ENCODE results near the gene PTPRM.

Gene PTPRM

DNA sequence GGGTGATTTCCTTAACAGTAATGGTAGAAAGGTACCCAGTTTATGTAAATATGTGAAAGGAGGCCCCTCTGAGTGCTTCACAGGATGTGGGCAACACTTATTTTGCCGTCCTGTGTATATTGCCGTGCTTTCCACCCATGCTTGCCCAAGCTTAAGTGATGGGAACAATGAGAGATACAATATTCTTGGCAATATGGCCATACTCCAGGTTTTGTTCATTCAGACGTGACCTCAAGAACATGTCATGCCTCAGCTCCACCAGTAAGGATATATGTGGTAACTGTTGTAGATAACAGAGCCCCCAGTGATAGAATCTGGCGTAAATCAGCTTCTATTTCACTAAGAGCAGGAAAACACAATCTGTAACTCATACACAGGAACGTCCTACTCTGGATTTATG lies 318.7 kb downstream of the PTPRM start:
- Histone ChIP-seq H3K9me3 (ENCODE audit: control insufficient read depth, insufficient read depth, low read length) (no peaks in the 10 kb centered on the region), H3K4me3 (ENCODE audit: low read length) (no peak overlapping the region), H3K27me3 (ENCODE audit: control insufficient read depth, insufficient read depth, low read length) (no peaks in the 10 kb centered on the region), H3K4me1 (ENCODE audit: control insufficient read depth, insufficient read depth, low read length) (0 out of 2 replicates have a peak, but pooled peaks cover 2% of the 10 kb centered on the region), H3K27ac (ENCODE audit: low read length) (no peak overlapping the region), H3K36me3 (ENCODE audit: control insufficient read depth, insufficient read depth, low read length) (no peaks in the 10 kb centered on the region)
- no CpG with 5 or more reads among the region's 5 CpGs for WGBS (ENCODE audit: insufficient coverage, insufficient read length)
- DNase-seq (ENCODE audit: low read depth, low spot score), result no peak

DNA sequence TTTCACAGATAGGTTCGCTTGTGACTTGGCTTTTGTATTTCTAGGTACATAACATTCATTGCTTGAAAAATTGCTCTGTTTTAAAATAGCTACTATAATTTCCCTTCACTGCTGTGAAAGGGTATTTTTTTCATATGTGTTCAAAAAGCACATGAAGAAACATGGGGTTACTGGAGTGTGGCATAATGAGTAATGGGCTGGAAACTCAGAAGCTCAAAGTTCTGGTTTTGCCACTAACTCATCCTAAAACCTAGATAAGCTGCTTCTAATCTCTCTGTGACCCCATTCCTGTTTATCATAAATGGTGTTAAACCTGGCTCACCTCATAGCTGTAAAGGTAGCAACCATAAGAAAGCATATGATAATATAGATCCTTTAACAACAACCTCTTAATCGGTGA lies 319.3 kb downstream of the PTPRM start:
- WGBS (ENCODE audit: insufficient coverage, insufficient read length), result no CpG with 5 or more reads among the region's 2 CpGs
- no peak for DNase-seq (ENCODE audit: low read depth, low spot score)
- H3K36me3 ChIP-seq (ENCODE audit: control insufficient read depth, insufficient read depth, low read length), result no peaks in the 10 kb centered on the region

DNA sequence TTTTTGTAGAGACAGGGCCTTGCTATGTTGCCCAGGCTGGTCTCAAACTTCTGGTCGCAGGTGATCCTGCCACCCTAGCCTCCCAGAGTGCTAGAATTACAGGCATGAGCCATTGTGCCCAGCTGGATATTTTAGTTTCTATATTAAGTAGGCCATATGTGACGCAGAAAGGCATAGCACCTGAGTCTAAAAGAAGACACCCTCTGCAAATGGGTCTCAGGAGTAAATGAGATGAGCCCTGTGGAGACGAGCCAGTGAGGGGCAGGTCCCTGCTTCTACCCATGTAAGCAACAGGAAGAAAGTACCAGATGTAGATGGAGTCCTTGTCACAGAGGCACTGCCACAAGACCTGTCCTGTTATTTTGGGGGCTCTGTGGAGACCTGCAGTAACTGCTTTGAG lies 322.4 kb downstream of the PTPRM start:
- H3K4me1 ChIP-seq (ENCODE audit: control insufficient read depth, insufficient read depth, low read length), result 0 out of 2 replicates have a peak, but pooled peaks cover 2% of the 10 kb centered on the region
- no peaks in the 10 kb centered on the region for H3K27me3 ChIP-seq (ENCODE audit: control insufficient read depth, insufficient read depth, low read length)
- H3K9me3 ChIP-seq (ENCODE audit: control insufficient read depth, insufficient read depth, low read length), result no peaks in the 10 kb centered on the region
- no peak overlapping the region for H3K27ac ChIP-seq (ENCODE audit: low read length)
- no peak for DNase-seq (ENCODE audit: low read depth, low spot score)
- no peak overlapping the region for H3K4me3 ChIP-seq (ENCODE audit: low read length)
- WGBS (ENCODE audit: insufficient coverage, insufficient read length), result no CpG with 5 or more reads among the region's 3 CpGs
- H3K36me3 ChIP-seq (ENCODE audit: control insufficient read depth, insufficient read depth, low read length), result no peaks in the 10 kb centered on the region

More for the DNA sequence above, 319.3 kb downstream of the PTPRM start:
- Histone ChIP-seq H3K4me3 (ENCODE audit: low read length) (no peak overlapping the region), H3K4me1 (ENCODE audit: control insufficient read depth, insufficient read depth, low read length) (0 out of 2 replicates have a peak, but pooled peaks cover 2% of the 10 kb centered on the region), H3K27ac (ENCODE audit: low read length) (no peak overlapping the region), H3K27me3 (ENCODE audit: control insufficient read depth, insufficient read depth, low read length) (no peaks in the 10 kb centered on the region), H3K9me3 (ENCODE audit: control insufficient read depth, insufficient read depth, low read length) (no peaks in the 10 kb centered on the region)

DNA sequence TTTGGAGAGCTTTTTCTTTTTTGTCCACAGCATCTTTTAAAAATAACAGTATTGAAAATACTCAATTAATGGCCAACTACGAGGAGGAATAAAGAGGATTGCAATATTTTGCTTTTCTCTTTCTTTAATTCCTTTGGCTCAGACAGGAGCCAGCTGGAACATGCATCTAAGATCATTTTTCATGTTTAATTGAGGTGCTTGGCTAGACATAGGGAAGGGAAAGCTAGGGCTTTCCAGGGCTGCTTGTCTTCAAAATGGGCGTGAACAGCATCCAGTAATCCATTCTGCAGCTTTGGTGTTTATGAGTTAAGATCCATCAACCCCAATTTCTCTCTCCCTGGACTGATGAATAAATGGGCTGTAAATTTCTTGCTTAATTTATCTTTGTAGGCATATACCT lies 323.0 kb downstream of the PTPRM start:
- no peak for DNase-seq (ENCODE audit: low read depth, low spot score)
- no CpG with 5 or more reads among the region's 2 CpGs for WGBS (ENCODE audit: insufficient coverage, insufficient read length)
- H3K27ac ChIP-seq (ENCODE audit: low read length), result no peak overlapping the region
- no peaks in the 10 kb centered on the region for H3K36me3 ChIP-seq (ENCODE audit: control insufficient read depth, insufficient read depth, low read length)
- H3K27me3 ChIP-seq (ENCODE audit: control insufficient read depth, insufficient read depth, low read length), result no peaks in the 10 kb centered on the region
- 0 out of 2 replicates have a peak, but pooled peaks cover 2% of the 10 kb centered on the region for H3K4me1 ChIP-seq (ENCODE audit: control insufficient read depth, insufficient read depth, low read length)
- H3K4me3 ChIP-seq (ENCODE audit: low read length), result no peak overlapping the region
- H3K9me3 ChIP-seq (ENCODE audit: control insufficient read depth, insufficient read depth, low read length), result no peaks in the 10 kb centered on the region

DNA sequence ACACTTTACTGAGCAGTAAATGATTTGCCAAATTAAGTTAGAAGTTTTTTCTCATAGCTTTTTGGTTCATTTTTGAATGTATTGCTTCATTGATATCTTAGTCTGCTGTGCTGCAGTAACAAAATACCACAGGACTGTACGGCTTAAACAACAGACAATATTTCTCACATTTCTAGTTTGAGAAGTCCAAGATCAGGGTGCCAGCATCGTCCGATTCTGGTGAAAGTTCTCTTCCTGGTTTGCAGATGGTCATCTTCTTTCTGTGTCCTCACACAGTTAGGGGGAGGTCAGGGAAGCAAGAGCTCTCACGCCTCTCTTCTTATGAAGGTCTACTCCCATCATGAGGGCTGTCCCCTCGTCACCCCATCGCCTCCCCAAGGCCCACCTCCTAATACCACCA lies 325.4 kb downstream of the PTPRM start:
- WGBS (ENCODE audit: insufficient coverage, insufficient read length), result no CpG with 5 or more reads among the region's 6 CpGs
- Histone ChIP-seq H3K27ac (ENCODE audit: low read length) (no peak overlapping the region), H3K4me1 (ENCODE audit: control insufficient read depth, insufficient read depth, low read length) (no peaks in the 10 kb centered on the region), H3K36me3 (ENCODE audit: control insufficient read depth, insufficient read depth, low read length) (no peaks in the 10 kb centered on the region), H3K9me3 (ENCODE audit: control insufficient read depth, insufficient read depth, low read length) (no peaks in the 10 kb centered on the region), H3K4me3 (ENCODE audit: low read length) (no peak overlapping the region), H3K27me3 (ENCODE audit: control insufficient read depth, insufficient read depth, low read length) (no peaks in the 10 kb centered on the region)
- DNase-seq (ENCODE audit: low read depth, low spot score), result no peak

DNA sequence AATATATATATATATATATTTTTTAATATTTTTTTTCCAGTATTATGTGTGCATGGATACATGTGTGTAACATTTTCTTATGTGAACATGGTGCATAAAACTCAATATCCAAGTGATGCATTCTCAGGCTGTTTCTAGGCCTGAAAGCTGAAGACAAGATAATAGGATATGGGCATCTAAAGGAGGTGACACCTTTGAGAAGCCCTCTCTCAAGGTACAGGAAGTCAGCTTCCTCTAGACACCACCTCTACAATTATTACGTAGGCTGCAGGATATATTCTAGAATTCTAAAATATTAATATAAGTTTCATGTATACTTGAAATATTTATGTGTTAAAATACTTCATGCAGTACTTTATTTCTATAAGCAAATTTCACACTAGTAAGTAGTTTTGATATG lies 327.5 kb downstream of the PTPRM start:
- DNase-seq (ENCODE audit: low read depth, low spot score), result no peak
- Histone ChIP-seq H3K9me3 (ENCODE audit: control insufficient read depth, insufficient read depth, low read length) (no peaks in the 10 kb centered on the region), H3K27ac (ENCODE audit: low read length) (no peak overlapping the region), H3K4me3 (ENCODE audit: low read length) (no peak overlapping the region), H3K27me3 (ENCODE audit: control insufficient read depth, insufficient read depth, low read length) (no peaks in the 10 kb centered on the region), H3K36me3 (ENCODE audit: control insufficient read depth, insufficient read depth, low read length) (no peaks in the 10 kb centered on the region), H3K4me1 (ENCODE audit: control insufficient read depth, insufficient read depth, low read length) (no peaks in the 10 kb centered on the region)
- no CpG with 5 or more reads among the region's 1 CpG for WGBS (ENCODE audit: insufficient coverage, insufficient read length)

DNA sequence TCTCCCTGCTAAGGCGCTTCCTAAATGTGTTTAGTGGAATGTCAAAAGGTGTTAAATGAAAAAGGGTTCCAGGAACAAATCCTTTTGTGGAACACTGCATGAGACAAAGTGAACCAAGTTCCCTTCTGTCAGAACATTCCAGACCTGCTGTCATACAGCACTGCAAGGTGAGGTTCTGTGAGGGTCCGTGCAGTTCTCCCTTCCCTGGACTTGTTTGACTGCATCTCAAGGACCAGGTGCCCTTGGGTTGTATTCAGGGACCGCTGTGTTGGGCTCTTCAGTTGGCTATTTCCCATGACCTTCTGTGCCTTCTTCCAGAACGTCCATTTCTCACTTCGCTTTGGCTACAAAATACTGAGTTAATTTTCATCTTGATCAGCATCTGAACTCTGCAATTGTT lies 328.2 kb downstream of the PTPRM start:
- DNase-seq (ENCODE audit: low read depth, low spot score), result no peak
- no peaks in the 10 kb centered on the region for H3K9me3 ChIP-seq (ENCODE audit: control insufficient read depth, insufficient read depth, low read length)
- no CpG with 5 or more reads among the region's 5 CpGs for WGBS (ENCODE audit: insufficient coverage, insufficient read length)
- no peaks in the 10 kb centered on the region for H3K4me1 ChIP-seq (ENCODE audit: control insufficient read depth, insufficient read depth, low read length)
- H3K4me3 ChIP-seq (ENCODE audit: low read length), result no peak overlapping the region
- no peaks in the 10 kb centered on the region for H3K36me3 ChIP-seq (ENCODE audit: control insufficient read depth, insufficient read depth, low read length)
- H3K27ac ChIP-seq (ENCODE audit: low read length), result no peak overlapping the region
- H3K27me3 ChIP-seq (ENCODE audit: control insufficient read depth, insufficient read depth, low read length), result no peaks in the 10 kb centered on the region

DNA sequence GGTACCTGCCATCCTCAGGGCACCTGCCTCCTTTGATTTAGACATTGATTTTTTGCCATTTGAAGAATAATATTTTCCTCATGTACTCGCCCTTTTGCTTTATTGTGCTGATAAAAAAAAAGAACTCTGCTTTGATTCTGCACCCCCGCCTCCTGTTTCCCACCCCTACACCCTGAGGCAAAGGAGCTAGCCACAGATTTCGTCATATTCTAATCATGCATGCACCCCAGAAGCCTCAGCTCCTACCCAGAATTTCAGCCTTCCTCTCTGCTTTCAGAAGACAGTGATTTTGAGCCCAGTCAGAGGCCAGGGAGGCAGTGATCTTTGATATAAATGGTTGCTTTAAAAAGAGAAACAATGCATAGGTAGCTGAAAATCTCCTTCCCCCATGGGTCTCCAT lies 329.0 kb downstream of the PTPRM start:
- H3K4me1 ChIP-seq (ENCODE audit: control insufficient read depth, insufficient read depth, low read length), result no peaks in the 10 kb centered on the region
- no peak for DNase-seq (ENCODE audit: low read depth, low spot score)
- no CpG with 5 or more reads among the region's 3 CpGs for WGBS (ENCODE audit: insufficient coverage, insufficient read length)

DNA sequence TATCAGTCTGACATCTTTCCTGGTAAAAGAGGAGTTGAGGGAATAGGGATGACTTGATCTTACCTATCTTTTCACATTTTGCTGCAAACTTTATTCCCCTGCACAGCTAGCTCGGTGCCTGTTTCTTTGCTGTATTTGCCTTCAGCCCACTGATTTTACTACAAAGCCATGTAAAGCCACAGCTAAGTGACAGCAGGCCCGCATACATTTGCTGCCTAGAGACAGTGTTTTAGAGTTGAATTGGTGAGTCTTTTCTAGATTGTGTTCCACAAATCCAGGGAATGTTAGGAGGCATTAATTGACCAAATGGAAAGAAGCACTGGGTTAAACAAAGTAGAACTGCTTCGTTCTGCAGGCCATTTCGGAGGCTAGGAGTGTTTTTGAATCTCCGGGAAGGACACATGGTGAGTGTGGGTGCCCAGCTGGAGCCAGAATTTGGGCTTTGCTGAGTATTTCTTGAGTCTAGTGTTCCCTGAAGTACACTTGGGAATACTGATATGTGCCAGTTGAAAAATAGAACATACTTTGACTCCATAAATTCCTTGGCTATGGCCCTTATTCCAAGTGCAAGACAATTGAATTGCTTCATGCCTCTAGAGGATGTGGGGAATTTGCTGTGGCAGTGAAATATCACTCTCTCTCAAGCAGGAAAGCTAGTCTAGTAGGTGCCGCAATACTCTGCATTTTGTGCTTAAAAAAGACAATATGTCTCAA lies 329.8 kb downstream of the PTPRM start:
- no peaks in the 10 kb centered on the region for H3K27me3 ChIP-seq (ENCODE audit: control insufficient read depth, insufficient read depth, low read length)
- no peaks in the 10 kb centered on the region for H3K9me3 ChIP-seq (ENCODE audit: control insufficient read depth, insufficient read depth, low read length)
- no peaks in the 10 kb centered on the region for H3K36me3 ChIP-seq (ENCODE audit: control insufficient read depth, insufficient read depth, low read length)
- DNase-seq (ENCODE audit: low read depth, low spot score), result no peak
- H3K4me1 ChIP-seq (ENCODE audit: control insufficient read depth, insufficient read depth, low read length), result no peaks in the 10 kb centered on the region
- WGBS (ENCODE audit: insufficient coverage, insufficient read length), result no CpG with 5 or more reads among the region's 6 CpGs
- H3K27ac ChIP-seq (ENCODE audit: low read length), result no peak overlapping the region
- no peak overlapping the region for H3K4me3 ChIP-seq (ENCODE audit: low read length)

More for the DNA sequence above, 329.0 kb downstream of the PTPRM start:
- Histone ChIP-seq H3K4me3 (ENCODE audit: low read length) (no peak overlapping the region), H3K27me3 (ENCODE audit: control insufficient read depth, insufficient read depth, low read length) (no peaks in the 10 kb centered on the region), H3K9me3 (ENCODE audit: control insufficient read depth, insufficient read depth, low read length) (no peaks in the 10 kb centered on the region), H3K36me3 (ENCODE audit: control insufficient read depth, insufficient read depth, low read length) (no peaks in the 10 kb centered on the region), H3K27ac (ENCODE audit: low read length) (no peak overlapping the region)

DNA sequence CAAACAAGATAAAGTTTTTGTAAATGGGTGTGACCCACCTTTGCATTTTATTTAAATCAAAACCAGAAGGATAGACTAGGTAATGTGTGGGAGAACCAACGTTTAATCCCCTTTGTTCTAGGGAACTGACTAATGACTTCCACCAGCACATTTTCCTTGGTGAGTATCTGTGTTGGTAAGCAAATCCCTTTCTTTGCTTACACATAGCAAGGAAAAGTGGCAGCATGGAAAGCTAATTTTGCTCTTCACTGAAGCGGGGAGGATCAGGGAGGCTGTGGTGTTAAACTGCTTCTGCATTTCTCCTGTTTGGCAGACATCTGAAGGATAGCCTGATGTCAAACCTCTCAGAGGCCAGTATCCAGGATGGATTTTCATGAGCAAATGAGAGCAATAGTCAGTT lies 331.1 kb downstream of the PTPRM start:
- H3K27ac ChIP-seq (ENCODE audit: low read length), result no peak overlapping the region
- no peaks in the 10 kb centered on the region for H3K27me3 ChIP-seq (ENCODE audit: control insufficient read depth, insufficient read depth, low read length)
- H3K4me1 ChIP-seq (ENCODE audit: control insufficient read depth, insufficient read depth, low read length), result no peaks in the 10 kb centered on the region
- no peak overlapping the region for H3K4me3 ChIP-seq (ENCODE audit: low read length)
- no CpG with 5 or more reads among the region's 2 CpGs for WGBS (ENCODE audit: insufficient coverage, insufficient read length)
- DNase-seq (ENCODE audit: low read depth, low spot score), result no peak
- no peaks in the 10 kb centered on the region for H3K36me3 ChIP-seq (ENCODE audit: control insufficient read depth, insufficient read depth, low read length)
- H3K9me3 ChIP-seq (ENCODE audit: control insufficient read depth, insufficient read depth, low read length), result no peaks in the 10 kb centered on the region

DNA sequence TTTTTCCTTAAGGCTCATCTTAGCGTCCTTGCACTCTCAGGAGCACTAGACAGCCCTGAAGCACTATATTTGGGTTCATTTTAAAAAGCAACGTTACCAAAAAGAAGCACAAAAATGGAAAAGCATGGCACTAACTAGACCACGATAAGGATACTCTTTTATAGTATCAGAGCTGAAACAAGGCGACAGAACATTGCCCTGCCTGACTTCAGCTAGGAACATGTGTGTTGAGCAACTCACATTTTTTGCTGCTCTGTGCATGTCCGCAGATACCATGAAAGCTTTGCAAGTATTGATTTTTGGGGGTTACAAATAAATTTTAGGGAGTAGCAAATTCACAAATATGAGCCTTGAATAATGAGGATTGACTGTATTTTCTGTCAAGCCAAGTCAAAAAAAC lies 332.0 kb downstream of the PTPRM start:
- Histone ChIP-seq H3K9me3 (ENCODE audit: control insufficient read depth, insufficient read depth, low read length) (no peaks in the 10 kb centered on the region), H3K4me3 (ENCODE audit: low read length) (no peak overlapping the region), H3K27me3 (ENCODE audit: control insufficient read depth, insufficient read depth, low read length) (no peaks in the 10 kb centered on the region), H3K36me3 (ENCODE audit: control insufficient read depth, insufficient read depth, low read length) (no peaks in the 10 kb centered on the region), H3K27ac (ENCODE audit: low read length) (no peak overlapping the region), H3K4me1 (ENCODE audit: control insufficient read depth, insufficient read depth, low read length) (no peaks in the 10 kb centered on the region)
- no peak for DNase-seq (ENCODE audit: low read depth, low spot score)
- no CpG with 5 or more reads among the region's 5 CpGs for WGBS (ENCODE audit: insufficient coverage, insufficient read length)

Data from iPS DF 6.9 (cell line).